Measurements from ENCODE around the gene NSL1. TPM values are rescaled to one million over a fixed set of nuclear protein-coding genes. Genes with fewer than 3 reads are reported as not detected.
"Not testable (repeated sequence)": the region's sequence is repeated elsewhere in the genome, so short reads cannot be mapped to it uniquely, and the experiment has no call there.

Gene NSL1
- total and polyA plus RNA-seq, 3 experiments from 2014 or later = 39.5 to 53.2 (median 42.0) TPM

- peaks cover 4 to 11% (median 4%) of the 10 kb centered on the region in 3 donors for H3K36me3 Mint-ChIP-seq
- Histone ChIP-seq H3K36me3 (ENCODE audit: insufficient read depth, low read length) (no peaks in the 10 kb centered on the region), H3K9me3 (ENCODE audit: low read length) (no peaks in the 10 kb centered on the region), H3K27me3 (ENCODE audit: insufficient read depth, low read length, poor library complexity, severe bottlenecking) (no peaks in the 10 kb centered on the region), H3K4me1 (ENCODE audit: insufficient read depth, low read length) (no peaks in the 10 kb centered on the region), H3K27ac (ENCODE audit: low read depth, low read length) (no peak overlapping the region), H3K4me3 (ENCODE audit: low read length) (no peak overlapping the region)
- DNase-seq = no peak
- H3K4me1 Mint-ChIP-seq = peaks cover 7 to 19% (median 19%) of the 10 kb centered on the region in 3 donors
- no peak overlapping the region for H3K27ac Mint-ChIP-seq
- POLR2A ChIA-PET = no interaction called here
- peaks cover 0 to 1% (median 0%) of the 10 kb centered on the region in 5 donors for H3K9me3 Mint-ChIP-seq
- CTCF ChIA-PET = interaction anchor here (1.1 kb wide), 1 partner anchor 38 kb away, joined by 3 read pairs; no protein-coding TSS in a partner anchor
- H3K4me3 Mint-ChIP-seq = peak overlapping the region in 3 of 7 donors; percentile 6 to 37 (median 24)
- H3K27me3 Mint-ChIP-seq = peaks cover 0 to 11% of the 10 kb centered on the region in 2 donors
These were observed 70.0 kb downstream of the NSL1 start for GRCh38 chr1:212721388-212722247.

GRCh38 chr1:212719633-212720032, 71.9 kb downstream of the NSL1 start:
- H3K27me3 Mint-ChIP-seq = peaks cover 3 to 11% of the 10 kb centered on the region in 2 donors
- Histone ChIP-seq H3K27me3 (ENCODE audit: insufficient read depth, low read length, poor library complexity, severe bottlenecking) (no peaks in the 10 kb centered on the region), H3K9me3 (ENCODE audit: low read length) (no peaks in the 10 kb centered on the region), H3K4me1 (ENCODE audit: insufficient read depth, low read length) (no peaks in the 10 kb centered on the region), H3K4me3 (ENCODE audit: low read length) (no peak overlapping the region), H3K36me3 (ENCODE audit: insufficient read depth, low read length) (no peaks in the 10 kb centered on the region), H3K27ac (ENCODE audit: low read depth, low read length) (no peak overlapping the region)
- ChIA-PET CTCF (no interaction called here), POLR2A (no interaction called here)
- peaks cover 7 to 19% (median 19%) of the 10 kb centered on the region in 3 donors for H3K4me1 Mint-ChIP-seq
- no peak overlapping the region for H3K27ac Mint-ChIP-seq
- no peak overlapping the region for H3K4me3 Mint-ChIP-seq
- H3K9me3 Mint-ChIP-seq = no peaks in the 10 kb centered on the region
- H3K36me3 Mint-ChIP-seq = peaks cover 0 to 8% (median 1%) of the 10 kb centered on the region in 3 donors
- DNase-seq = no peak

GRCh38 chr1:212718499-212718898, 73.1 kb downstream of the NSL1 start:
- no peaks in the 10 kb centered on the region for H3K4me1 ChIP-seq (ENCODE audit: insufficient read depth, low read length)
- ChIA-PET POLR2A (no interaction called here), CTCF (no interaction called here)
- no peak overlapping the region for H3K27ac ChIP-seq (ENCODE audit: low read depth, low read length)
- no peaks in the 10 kb centered on the region for H3K36me3 ChIP-seq (ENCODE audit: insufficient read depth, low read length)
- Mint-ChIP-seq H3K4me3 (no peak overlapping the region), H3K27me3 (peaks cover 3 to 11% of the 10 kb centered on the region in 2 donors), H3K9me3 (no peaks in the 10 kb centered on the region), H3K4me1 (peaks cover 7 to 19% (median 19%) of the 10 kb centered on the region in 3 donors), H3K27ac (no peak overlapping the region), H3K36me3 (peaks cover 0 to 3% (median 1%) of the 10 kb centered on the region in 3 donors)
- DNase-seq = no peak
- H3K27me3 ChIP-seq (ENCODE audit: insufficient read depth, low read length, poor library complexity, severe bottlenecking) = no peaks in the 10 kb centered on the region
- H3K9me3 ChIP-seq (ENCODE audit: low read length) = no peaks in the 10 kb centered on the region
- no peak overlapping the region for H3K4me3 ChIP-seq (ENCODE audit: low read length)

- H3K27ac Mint-ChIP-seq = peak overlapping the region in 1 of 8 donors; percentile 50
- H3K27me3 ChIP-seq (ENCODE audit: insufficient read depth, low read length, poor library complexity, severe bottlenecking) = no peaks in the 10 kb centered on the region
These were observed 75.4 kb downstream of the NSL1 start for GRCh38 chr1:212716161-212716560.

GRCh38 chr1:212713465-212714136, 78.0 kb downstream of the NSL1 start:
- Histone ChIP-seq H3K27ac (ENCODE audit: low read depth, low read length) (no peak overlapping the region), H3K27me3 (ENCODE audit: insufficient read depth, low read length, poor library complexity, severe bottlenecking) (no peaks in the 10 kb centered on the region), H3K36me3 (ENCODE audit: insufficient read depth, low read length) (no peaks in the 10 kb centered on the region), H3K4me3 (ENCODE audit: low read length) (no peak overlapping the region), H3K4me1 (ENCODE audit: insufficient read depth, low read length) (no peaks in the 10 kb centered on the region), H3K9me3 (ENCODE audit: low read length) (no peaks in the 10 kb centered on the region)
- no peaks in the 10 kb centered on the region for H3K36me3 Mint-ChIP-seq
- DNase-seq = no peak
- H3K9me3 Mint-ChIP-seq = no peaks in the 10 kb centered on the region
- ChIA-PET POLR2A (no interaction called here), CTCF (no interaction called here)
- no peaks in the 10 kb centered on the region for H3K4me1 Mint-ChIP-seq
- H3K4me3 Mint-ChIP-seq = no peak overlapping the region
- H3K27ac Mint-ChIP-seq = no peak overlapping the region
- H3K27me3 Mint-ChIP-seq = peaks cover 3 to 9% of the 10 kb centered on the region in 2 donors

More at GRCh38 chr1:212716161-212716560, 75.4 kb downstream of the NSL1 start:
- Histone ChIP-seq H3K4me3 (ENCODE audit: low read length) (no peak overlapping the region), H3K36me3 (ENCODE audit: insufficient read depth, low read length) (no peaks in the 10 kb centered on the region), H3K27ac (ENCODE audit: low read depth, low read length) (no peak overlapping the region), H3K9me3 (ENCODE audit: low read length) (no peaks in the 10 kb centered on the region), H3K4me1 (ENCODE audit: insufficient read depth, low read length) (no peaks in the 10 kb centered on the region)
- Mint-ChIP-seq H3K9me3 (no peaks in the 10 kb centered on the region), H3K4me3 (no peak overlapping the region), H3K36me3 (peaks cover 0 to 1% (median 0%) of the 10 kb centered on the region in 3 donors), H3K4me1 (peaks cover 2 to 3% (median 3%) of the 10 kb centered on the region in 3 donors), H3K27me3 (peaks cover 3 to 11% of the 10 kb centered on the region in 2 donors)
- POLR2A ChIA-PET = no interaction called here
- CTCF ChIA-PET = no interaction called here
- DNase-seq = no peak

GRCh38 chr1:212712451-212713303, 78.9 kb downstream of the NSL1 start:
- CTCF ChIA-PET = no interaction called here
- no peak for DNase-seq
- no peak overlapping the region for H3K4me3 ChIP-seq (ENCODE audit: low read length)
- Mint-ChIP-seq H3K9me3 (no peaks in the 10 kb centered on the region), H3K27ac (no peak overlapping the region), H3K27me3 (peaks cover 2 to 3% of the 10 kb centered on the region in 2 donors), H3K36me3 (no peaks in the 10 kb centered on the region), H3K4me1 (no peaks in the 10 kb centered on the region), H3K4me3 (no peak overlapping the region)
- no peaks in the 10 kb centered on the region for H3K4me1 ChIP-seq (ENCODE audit: insufficient read depth, low read length)
- POLR2A ChIA-PET = no interaction called here
- H3K36me3 ChIP-seq (ENCODE audit: insufficient read depth, low read length) = no peaks in the 10 kb centered on the region
- H3K27ac ChIP-seq (ENCODE audit: low read depth, low read length) = no peak overlapping the region
- H3K9me3 ChIP-seq (ENCODE audit: low read length) = no peaks in the 10 kb centered on the region
- H3K27me3 ChIP-seq (ENCODE audit: insufficient read depth, low read length, poor library complexity, severe bottlenecking) = no peaks in the 10 kb centered on the region

GRCh38 chr1:212711974-212712373, 79.6 kb downstream of the NSL1 start:
- H3K27me3 ChIP-seq (ENCODE audit: insufficient read depth, low read length, poor library complexity, severe bottlenecking); H3K9me3 Mint-ChIP-seq; CTCF ChIA-PET; DNase-seq; H3K4me1 Mint-ChIP-seq; H3K36me3 ChIP-seq (ENCODE audit: insufficient read depth, low read length); H3K27ac ChIP-seq (ENCODE audit: low read depth, low read length); POLR2A ChIA-PET; H3K27ac Mint-ChIP-seq; H3K4me1 ChIP-seq (ENCODE audit: insufficient read depth, low read length); H3K4me3 Mint-ChIP-seq; H3K9me3 ChIP-seq (ENCODE audit: low read length); H3K27me3 Mint-ChIP-seq; H3K4me3 ChIP-seq (ENCODE audit: low read length); H3K36me3 Mint-ChIP-seq: not testable (repeated sequence)

Measured in CD8-positive, alpha-beta memory T cell (primary cell).